ENCODE data around the gene PSMG4. TPM values are rescaled to one million over a fixed set of nuclear protein-coding genes. Genes with fewer than 3 reads are reported as not detected.

The PSMG4 gene
- total RNA-seq, 1 experiment from 2014 or later, result 29.3 TPM

DNA sequence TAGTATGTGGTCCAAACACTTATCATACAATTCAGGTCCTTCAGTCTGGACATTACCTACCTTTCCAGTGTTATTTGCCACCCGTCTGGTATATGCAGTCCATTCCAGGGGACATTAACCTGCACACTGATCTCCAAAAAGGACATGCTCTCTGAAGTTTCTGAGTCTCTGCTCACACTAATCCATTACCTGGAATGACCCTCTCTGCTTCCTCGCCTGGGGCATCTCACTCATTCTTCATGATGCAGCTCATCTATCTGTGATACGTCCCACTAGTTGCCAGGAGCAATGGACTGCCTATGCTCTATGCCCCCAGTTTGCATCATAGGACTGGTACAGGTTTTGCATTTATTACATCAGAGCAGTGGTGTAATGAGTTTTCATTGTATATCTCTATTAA is 25.4 kb upstream of the PSMG4 start:
- H3K79me2 ChIP-seq (ENCODE audit: insufficient read depth, low read length), result no peaks in the 10 kb centered on the region
- H3K27me3 ChIP-seq (ENCODE audit: insufficient read depth, low read length), result no peaks in the 10 kb centered on the region; the same call in 1 of the 2 replicates
- H4K8ac ChIP-seq (replicated peaks; ENCODE audit: insufficient read length, low read depth, low read length), result no peak overlapping the region
- Mint-ChIP-seq H3K9me3 (peaks cover 0 to 2% of the 10 kb centered on the region in 2 experiments; a peak in 1 of 5 replicates), H3K4me1 (peaks cover 48 to 49% of the 10 kb centered on the region in 2 experiments), H3K36me3 (ENCODE audit: insufficient read depth in 1 of 3, low read depth in 3 of 3) (no peaks in the 10 kb centered on the region; a peak in 1 of 7 replicates), H3K27me3 (ENCODE audit: low read depth) (peaks cover 43% of the 10 kb centered on the region), H3K27ac (no peak overlapping the region), H3K4me3 (peak overlapping the region in 1 of 2 experiments; percentile 92; a peak in 2 of 5 replicates)
- H2BK20ac ChIP-seq (ENCODE audit: low read depth, low read length, poor library complexity, severe bottlenecking), result no peak overlapping the region
- no peak overlapping the region for H3K18ac ChIP-seq (ENCODE audit: insufficient read length, low read depth, low read length)
- H3K79me1 ChIP-seq (ENCODE audit: insufficient read depth, low read depth, low read length, poor library complexity, severe bottlenecking), result no peaks in the 10 kb centered on the region
- no peaks in the 10 kb centered on the region for H4K20me1 ChIP-seq (ENCODE audit: control insufficient read depth, insufficient read depth, insufficient read length)
- no peak overlapping the region for H3K4me2 ChIP-seq (ENCODE audit: insufficient read depth, insufficient read length, low read length)
- H2BK120ac ChIP-seq (ENCODE audit: low read depth, low read length, poor library complexity, severe bottlenecking), result no peak overlapping the region
- no peak overlapping the region for H2BK5ac ChIP-seq (ENCODE audit: insufficient read length, low read length)
- no peak overlapping the region for H2BK15ac ChIP-seq (ENCODE audit: low read depth, low read length)
- H2AFZ ChIP-seq (ENCODE audit: low read length), result no peak overlapping the region
- no peak overlapping the region for H3K9ac ChIP-seq (ENCODE audit: extremely low read depth, insufficient read length, low read length)
- no peaks in the 10 kb centered on the region for H3K9me3 ChIP-seq (ENCODE audit: control insufficient read depth, low read depth, low read length)
- no peak overlapping the region for H3K56ac ChIP-seq (ENCODE audit: insufficient read length, low read depth, low read length)
- H3K4ac ChIP-seq (ENCODE audit: low read depth, low read length), result no peak overlapping the region
- no peak overlapping the region for H3K23ac ChIP-seq (ENCODE audit: insufficient read length, low read depth, low read length)
- peaks cover 30% of the 10 kb centered on the region for H3K23me2 ChIP-seq (ENCODE audit: insufficient read length, low read depth, low read length, poor library complexity, severe bottlenecking)
- no peak overlapping the region for H3T11ph ChIP-seq (ENCODE audit: low read length)
- H3K27ac ChIP-seq (ENCODE audit: insufficient read length, low read depth, low read length), result no peak overlapping the region
- no CpG with 5 or more reads among the region's 3 CpGs for WGBS (ENCODE audit: extremely low coverage, insufficient read length, low lambda C conversion rate)
- H4K5ac ChIP-seq (ENCODE audit: insufficient read length, low read depth, low read length), result no peak overlapping the region
- H3K14ac ChIP-seq (ENCODE audit: insufficient read depth, low read length), result no peak overlapping the region
- TF ChIP-seq, protein P1, sequence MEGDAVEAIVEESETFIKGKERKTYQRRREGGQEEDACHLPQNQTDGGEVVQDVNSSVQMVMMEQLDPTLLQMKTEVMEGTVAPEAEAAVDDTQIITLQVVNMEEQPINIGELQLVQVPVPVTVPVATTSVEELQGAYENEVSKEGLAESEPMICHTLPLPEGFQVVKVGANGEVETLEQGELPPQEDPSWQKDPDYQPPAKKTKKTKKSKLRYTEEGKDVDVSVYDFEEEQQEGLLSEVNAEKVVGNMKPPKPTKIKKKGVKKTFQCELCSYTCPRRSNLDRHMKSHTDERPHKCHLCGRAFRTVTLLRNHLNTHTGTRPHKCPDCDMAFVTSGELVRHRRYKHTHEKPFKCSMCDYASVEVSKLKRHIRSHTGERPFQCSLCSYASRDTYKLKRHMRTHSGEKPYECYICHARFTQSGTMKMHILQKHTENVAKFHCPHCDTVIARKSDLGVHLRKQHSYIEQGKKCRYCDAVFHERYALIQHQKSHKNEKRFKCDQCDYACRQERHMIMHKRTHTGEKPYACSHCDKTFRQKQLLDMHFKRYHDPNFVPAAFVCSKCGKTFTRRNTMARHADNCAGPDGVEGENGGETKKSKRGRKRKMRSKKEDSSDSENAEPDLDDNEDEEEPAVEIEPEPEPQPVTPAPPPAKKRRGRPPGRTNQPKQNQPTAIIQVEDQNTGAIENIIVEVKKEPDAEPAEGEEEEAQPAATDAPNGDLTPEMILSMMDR (conservative IDR thresholded peaks at IDR 0.05), result no peak
- H2AK5ac ChIP-seq (ENCODE audit: insufficient read length, low read length), result no peak overlapping the region
- H3K4me1 ChIP-seq (ENCODE audit: insufficient read depth, low read length), result peaks cover 11% of the 10 kb centered on the region; the same call in 1 of the 2 replicates
- no peak overlapping the region for H4K91ac ChIP-seq (ENCODE audit: insufficient read length, low read depth, low read length)
- DNase-seq, result no peak
- H2BK12ac ChIP-seq (ENCODE audit: insufficient read length, low read depth, low read length), result no peak overlapping the region
